HepG2 (cell line): ENCODE data around the gene PTPRB. TPM values are rescaled to one million over a fixed set of nuclear protein-coding genes. Genes with fewer than 3 reads are reported as not detected.

Experiments used
- ATAC-seq: fragments of 200-7000 bp; cut with Tn5 transposase; 3 replicates; pipeline ENCODE4 v1.9.1; 2020; ENCODE audit warnings: mild to moderate bottlenecking, moderate library complexity
- BruUV-seq: library from RNA; stranded (reverse); fragments of 400-500 nt; replicated peaks from 2 replicates; lab custom pipeline; 2021; lab: Mats Ljungman, UMichigan
- CTCF ChIA-PET: fragments of 300-600 bp; formaldehyde crosslinking; extraction: SDS; loops from one replicate; lab custom pipeline; 2021; ENCODE audit warnings: low total read pairs, inconsistent platforms, low intra/inter-chr PET ratio; lab: Yijun Ruan, JAX
- POLR2A ChIA-PET: fragments of 350-600 bp; sonication (Branson Sonifier 250); formaldehyde crosslinking; loops from one replicate; lab custom pipeline; 2020; ENCODE audit warnings: antibody characterized with exemption, inconsistent platforms; lab: Yijun Ruan, JAX
- DNase-seq: peaks from one replicate; pipeline ENCODE4 v3.0.0-alpha.2; 2015; ENCODE audit warnings: low spot score
- FAIRE-seq: peaks from 3 replicates; lab custom pipeline; 2011; peaks lifted over from hg19 to GRCh38; lab: Jason Lieb, UNC
- H2AFZ ChIP-seq: one replicate; pipeline ENCODE4 v1.6.1; 2011; ENCODE audit warnings: low read length, inconsistent platforms
- H3K27ac ChIP-seq: fragments of 300-600 bp; 3 replicates; pipeline ENCODE4 v1.8.0; 2011; ENCODE audit warnings: mixed run types, mild to moderate bottlenecking, mixed read lengths, low read length, inconsistent platforms; ENCODE audit not compliant: insufficient read depth; ENCODE audit errors: extremely low read length
- H3K27me3 ChIP-seq, 2 experiments: fragments of 200-600 bp in 1 of 2; 2 replicates in 1 of 2; 3 replicates in 1 of 2; pipeline versions ENCODE4 v1.6.0 to v1.8.0; 2011; ENCODE audit warnings: low read length in 2 of 2, mild to moderate bottlenecking in 2 of 2, moderate library complexity in 2 of 2, inconsistent platforms in 1 of 2; ENCODE audit not compliant: insufficient read depth in 2 of 2, control insufficient read depth in 1 of 2
- H3K36me3 ChIP-seq, 2 experiments: fragments of 200-600 bp in 1 of 2; replicated peaks in 1 of 2; 2 replicates in 1 of 2; 3 replicates in 1 of 2; pipeline versions ENCODE4 v1.5.1 to v1.8.0; 2011; ENCODE audit warnings: low read length in 2 of 2, inconsistent platforms in 1 of 2; ENCODE audit not compliant: insufficient read depth in 2 of 2, control insufficient read depth in 1 of 2
- H3K4me1 ChIP-seq: 2 replicates; pipeline ENCODE4 v1.5.1; 2012; ENCODE audit warnings: low read length, inconsistent platforms; ENCODE audit not compliant: insufficient read depth
- H3K4me2 ChIP-seq: 2 replicates; pipeline ENCODE4 v1.6.0; 2011; ENCODE audit warnings: low read depth, low read length, inconsistent platforms
- H3K4me3 ChIP-seq, 3 experiments: fragments of 200-600 bp in 1 of 3; sonication (generic), shearing (Covaris generic) in 1 of 3; replicated peaks in 1 of 3; 2 replicates each; pipeline ENCODE4 v1.5.1; 2011 to 2016; ENCODE audit warnings: low read length in 3 of 3, inconsistent platforms in 2 of 3, low read depth in 2 of 3, mild to moderate bottlenecking in 2 of 3, control low read depth in 1 of 3, mixed read lengths in 1 of 3; ENCODE audit not compliant: insufficient read depth in 1 of 3
- H3K79me2 ChIP-seq: one replicate; pipeline ENCODE4 v1.6.1; 2011; ENCODE audit warnings: low read length, inconsistent platforms; ENCODE audit not compliant: insufficient read depth
- H3K9ac ChIP-seq: 2 replicates; pipeline ENCODE4 v1.6.0; 2011; ENCODE audit warnings: mild to moderate bottlenecking, low read depth, low read length, inconsistent platforms; ENCODE audit not compliant: insufficient read depth
- H3K9me3 ChIP-seq: 2 replicates; pipeline ENCODE4 v1.5.1; 2012; ENCODE audit warnings: mild to moderate bottlenecking, low read length
- H4K20me1 ChIP-seq: 2 replicates; pipeline ENCODE4 v1.6.0; 2011; ENCODE audit warnings: inconsistent platforms, mild to moderate bottlenecking, low read length, moderate library complexity; ENCODE audit not compliant: insufficient read depth
- CBX5 ChIP-seq: sonication (generic); formaldehyde crosslinking; IDR thresholded peaks from 2 replicates; pipeline ENCODE4 v1.4.0; 2020; ENCODE audit warnings: missing genetic modification reagents, borderline replicate concordance
- MAFF ChIP-seq: IDR thresholded peaks from 2 replicates; pipeline ENCODE4 v1.6.1; 2011; ENCODE audit warnings: low read depth, low read length, improper control_type of control experiment
- MAFK ChIP-seq, 2 experiments: IDR thresholded peaks in 1 of 2; conservative IDR thresholded peaks in 1 of 2; 2 replicates each; pipeline ENCODE4 v1.6.1; 2011; ENCODE audit warnings: improper control_type of control experiment in 2 of 2, low read length in 2 of 2
- MEIS1 ChIP-seq: sonication (generic); formaldehyde crosslinking; IDR thresholded peaks from 2 replicates; pipeline ENCODE4 v1.9.0; 2021; ENCODE audit warnings: mild to moderate bottlenecking, missing genetic modification reagents, moderate library complexity, borderline replicate concordance
- SALL1 ChIP-seq: sonication (generic); formaldehyde crosslinking; IDR thresholded peaks from 2 replicates; pipeline ENCODE4 v1.8.0; 2022; ENCODE audit warnings: mild to moderate bottlenecking, missing genetic modification reagents
- ZFP36L1 ChIP-seq: sonication (generic); formaldehyde crosslinking; IDR thresholded peaks from 2 replicates; pipeline ENCODE4 v1.8.0; 2022; ENCODE audit warnings: mild to moderate bottlenecking, missing genetic modification reagents, moderate library complexity
- ZKSCAN5 ChIP-seq: sonication (generic); formaldehyde crosslinking; IDR thresholded peaks from 2 replicates; pipeline ENCODE4 v1.5.1; 2020; ENCODE audit warnings: mild to moderate bottlenecking, missing genetic modification reagents
- ZNF317 ChIP-seq: sonication (generic); formaldehyde crosslinking; IDR thresholded peaks from 2 replicates; pipeline ENCODE4 v1.5.0; 2020; ENCODE audit warnings: mild to moderate bottlenecking, missing genetic modification reagents
- ZNF547 ChIP-seq: sonication (generic); formaldehyde crosslinking; IDR thresholded peaks from 2 replicates; pipeline ENCODE4 v1.5.1; 2020; ENCODE audit warnings: mild to moderate bottlenecking, missing genetic modification reagents
- WGBS: methylation state at CpG from one replicate; pipeline ENCODE4 v1.1.6; 2017; ENCODE audit warnings: low lambda C conversion rate; 5-methylcytosine and 5-hydroxymethylcytosine counted together
- in situ Hi-C: cut with HindIII; loops from 2 replicates; pipeline ENCODE4 v1.10.0; 2017; ENCODE audit warnings: low pct_unique_long_range_greater_than_20kb; ENCODE audit not compliant: extremely low pct_ligation_motif_present
- intact Hi-C: fragments of 100-400 bp; cut with micrococcal nuclease; formaldehyde crosslinking; loops from one replicate; pipeline ENCODE4 v1.10.0; 2022; ENCODE audit not compliant: unreplicated experiment
- polyA plus RNA-seq, 8 experiments: library from polyadenylated mRNA; depleted of rRNA in 3 of 8; stranded (reverse) in 7 of 8; unstranded in 1 of 8; fragments of >200 nt; fragmentation: Illumina TruSeq in 4 of 8; extraction: Trizol in 4 of 8; gene quantifications; 2 replicates each; pipeline versions ENCODE4 v1.2.1 to v1.2.3, GENCODE V29; 2011 to 2016; ENCODE audit warnings: low read depth in 4 of 8, missing spikeins in 1 of 8, mixed read lengths in 1 of 8; ENCODE audit not compliant: insufficient read depth in 1 of 8
- total RNA-seq, 5 experiments: library from RNA; depleted of rRNA; stranded (reverse); fragments of >200 nt; fragmentation: Illumina TruSeq; extraction: Trizol; gene quantifications; 2 replicates each; pipeline ENCODE4 v1.2.3, GENCODE V29; 2016; ENCODE audit warnings: low read depth in 1 of 5
- TF ChIP-seq, protein P1 (sequence below): sonication (generic); formaldehyde crosslinking; IDR thresholded peaks from 2 replicates; pipeline ENCODE4 v1.5.0; 2020; ENCODE audit warnings: missing genetic modification reagents
- TF ChIP-seq, protein P2 (sequence below): sonication (generic); formaldehyde crosslinking; conservative IDR thresholded peaks from 2 replicates; pipeline ENCODE4 v1.5.0; 2020; ENCODE audit warnings: missing genetic modification reagents
- TF ChIP-seq, protein P3 (sequence below): sonication (generic); formaldehyde crosslinking; IDR thresholded peaks from 2 replicates; pipeline ENCODE4 v1.5.0; 2020; ENCODE audit warnings: mild to moderate bottlenecking, missing genetic modification reagents, moderate library complexity

Gene PTPRB
- total and polyA plus RNA-seq, 2 of the 13 experiments (the other 11 are each of a cell fraction or from before 2014, with no cell fraction given), result 0.02 to 0.07 TPM

DNA sequence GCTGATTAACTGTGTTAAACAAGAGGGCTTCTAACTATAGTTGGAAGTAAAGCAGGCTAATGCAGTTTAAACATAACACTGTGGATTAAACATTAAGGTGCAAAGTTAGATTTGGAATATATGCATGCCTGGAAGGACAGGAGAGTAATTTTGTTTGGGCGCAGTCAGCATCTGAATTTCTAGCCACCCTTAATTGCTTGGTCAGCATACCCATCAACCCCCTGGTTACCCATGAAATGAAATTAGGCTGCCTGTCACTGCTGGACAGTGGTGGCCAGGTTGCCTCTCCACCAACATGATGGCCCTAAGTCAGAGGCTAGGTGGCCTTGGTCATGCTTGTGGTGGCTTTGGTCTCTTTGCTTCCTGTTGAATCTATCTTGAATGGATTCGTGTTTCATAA is 30.0 kb upstream of the PTPRB start:
- H3K4me2 ChIP-seq, result no peak overlapping the region
- H2AFZ ChIP-seq, result no peak overlapping the region
- no peaks in the 10 kb centered on the region for H4K20me1 ChIP-seq
- no peaks in the 10 kb centered on the region for H3K36me3 ChIP-seq
- peak; percentile 31 to 70; a peak in 3 of 4 replicates for TF ChIP-seq MAFK (conservative IDR thresholded peaks at IDR 0.05 in 1 of 2, IDR thresholded peaks at IDR 0.05 in 1 of 2; ENCODE audit: low read length in 2 of 2)
- TF ChIP-seq SALL1 (CRISPR knock-in tag), result no peak
- TF ChIP-seq, protein P1, sequence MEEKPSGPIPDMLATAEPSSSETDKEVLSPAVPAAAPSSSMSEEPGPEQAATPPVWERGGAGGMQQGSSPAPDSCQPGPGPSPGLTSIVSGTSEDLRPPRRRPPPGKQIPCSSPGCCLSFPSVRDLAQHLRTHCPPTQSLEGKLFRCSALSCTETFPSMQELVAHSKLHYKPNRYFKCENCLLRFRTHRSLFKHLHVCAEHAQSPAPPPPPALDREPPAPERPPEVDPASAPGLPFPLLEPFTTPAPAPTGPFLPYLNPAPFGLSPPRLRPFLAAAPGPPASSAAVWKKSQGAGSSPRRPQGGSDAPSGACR (CRISPR knock-in tag), result no peak
- TF ChIP-seq MAFF, result peak; percentile 37; the same call in 1 of the 2 replicates
- intact Hi-C loops, result no loop called here
- BruUV-seq, result no TSS peak
- H3K9me3 ChIP-seq, result no peaks in the 10 kb centered on the region
- H3K4me1 ChIP-seq, result no peaks in the 10 kb centered on the region
- WGBS, result 25% methylated on average over 2 of the region's 2 CpGs
- FAIRE-seq, result no peak
- POLR2A ChIA-PET, result no interaction called here
- CTCF ChIA-PET, result no interaction called here
- no peaks in the 10 kb centered on the region for H3K27me3 ChIP-seq
- no peaks in the 10 kb centered on the region for H3K79me2 ChIP-seq
- no peak overlapping the region for H3K9ac ChIP-seq
- ATAC-seq, result no peak
- DNase-seq, result no peak
- no peak overlapping the region for H3K4me3 ChIP-seq
- no peak overlapping the region for H3K27ac ChIP-seq
- in situ Hi-C loops, result no loop called here

DNA sequence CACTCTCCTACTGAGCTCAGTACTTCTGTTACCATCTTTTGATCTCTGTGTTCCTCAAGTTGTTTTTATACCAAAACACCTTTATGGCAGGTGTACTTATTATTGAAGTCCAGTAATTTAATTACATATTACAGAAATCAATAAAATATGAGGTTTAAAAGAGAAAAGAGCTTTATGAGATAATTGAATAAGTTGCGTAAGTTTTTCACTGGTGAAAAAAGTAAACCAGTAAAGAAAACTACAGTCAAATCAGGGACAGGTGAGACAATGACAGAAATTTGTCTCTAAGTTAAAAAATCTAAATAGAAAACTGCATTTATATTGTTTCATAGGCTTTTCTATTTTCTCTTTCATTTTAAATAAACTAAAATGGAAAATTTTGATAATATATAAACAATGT is 29.1 kb upstream of the PTPRB start:
- 12% methylated on average over 1 of the region's 1 CpG for WGBS
- H3K4me1 ChIP-seq, result no peaks in the 10 kb centered on the region
- in situ Hi-C loops (no loop called here), intact Hi-C loops (no loop called here)
- ATAC-seq, result no peak
- no peaks in the 10 kb centered on the region for H3K9me3 ChIP-seq
- H3K4me2 ChIP-seq, result no peak overlapping the region
- FAIRE-seq, result no peak
- DNase-seq, result no peak
- no peak overlapping the region for H3K27ac ChIP-seq
- POLR2A ChIA-PET, result no interaction called here
- TF ChIP-seq MEIS1 (CRISPR knock-in tag) (no peak), ZKSCAN5 (CRISPR knock-in tag) (no peak), ZFP36L1 (CRISPR knock-in tag) (no peak), ZNF547 (CRISPR knock-in tag) (no peak), ZNF317 (no peak), CBX5 (CRISPR knock-in tag) (no peak)
- TF ChIP-seq, protein P2, sequence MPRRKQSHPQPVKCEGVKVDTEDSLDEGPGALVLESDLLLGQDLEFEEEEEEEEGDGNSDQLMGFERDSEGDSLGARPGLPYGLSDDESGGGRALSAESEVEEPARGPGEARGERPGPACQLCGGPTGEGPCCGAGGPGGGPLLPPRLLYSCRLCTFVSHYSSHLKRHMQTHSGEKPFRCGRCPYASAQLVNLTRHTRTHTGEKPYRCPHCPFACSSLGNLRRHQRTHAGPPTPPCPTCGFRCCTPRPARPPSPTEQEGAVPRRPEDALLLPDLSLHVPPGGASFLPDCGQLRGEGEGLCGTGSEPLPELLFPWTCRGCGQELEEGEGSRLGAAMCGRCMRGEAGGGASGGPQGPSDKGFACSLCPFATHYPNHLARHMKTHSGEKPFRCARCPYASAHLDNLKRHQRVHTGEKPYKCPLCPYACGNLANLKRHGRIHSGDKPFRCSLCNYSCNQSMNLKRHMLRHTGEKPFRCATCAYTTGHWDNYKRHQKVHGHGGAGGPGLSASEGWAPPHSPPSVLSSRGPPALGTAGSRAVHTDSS (CRISPR knock-in tag), result no peak
- TF ChIP-seq, protein P3, sequence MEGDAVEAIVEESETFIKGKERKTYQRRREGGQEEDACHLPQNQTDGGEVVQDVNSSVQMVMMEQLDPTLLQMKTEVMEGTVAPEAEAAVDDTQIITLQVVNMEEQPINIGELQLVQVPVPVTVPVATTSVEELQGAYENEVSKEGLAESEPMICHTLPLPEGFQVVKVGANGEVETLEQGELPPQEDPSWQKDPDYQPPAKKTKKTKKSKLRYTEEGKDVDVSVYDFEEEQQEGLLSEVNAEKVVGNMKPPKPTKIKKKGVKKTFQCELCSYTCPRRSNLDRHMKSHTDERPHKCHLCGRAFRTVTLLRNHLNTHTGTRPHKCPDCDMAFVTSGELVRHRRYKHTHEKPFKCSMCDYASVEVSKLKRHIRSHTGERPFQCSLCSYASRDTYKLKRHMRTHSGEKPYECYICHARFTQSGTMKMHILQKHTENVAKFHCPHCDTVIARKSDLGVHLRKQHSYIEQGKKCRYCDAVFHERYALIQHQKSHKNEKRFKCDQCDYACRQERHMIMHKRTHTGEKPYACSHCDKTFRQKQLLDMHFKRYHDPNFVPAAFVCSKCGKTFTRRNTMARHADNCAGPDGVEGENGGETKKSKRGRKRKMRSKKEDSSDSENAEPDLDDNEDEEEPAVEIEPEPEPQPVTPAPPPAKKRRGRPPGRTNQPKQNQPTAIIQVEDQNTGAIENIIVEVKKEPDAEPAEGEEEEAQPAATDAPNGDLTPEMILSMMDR (CRISPR knock-in tag), result no peak
- no peak overlapping the region for H2AFZ ChIP-seq
- H3K9ac ChIP-seq, result no peak overlapping the region
- no peaks in the 10 kb centered on the region for H3K79me2 ChIP-seq
- H3K4me3 ChIP-seq, result no peak overlapping the region
- BruUV-seq, result no TSS peak
- CTCF ChIA-PET, result no interaction called here
- no peaks in the 10 kb centered on the region for H3K36me3 ChIP-seq
- H3K27me3 ChIP-seq, result no peaks in the 10 kb centered on the region
- no peaks in the 10 kb centered on the region for H4K20me1 ChIP-seq
